Left ventricle myocardium superior (tissue), 1 donor: ENCODE data around the gene FRAT2. TPM values are rescaled to one million over a fixed set of nuclear protein-coding genes. Genes with fewer than 3 reads are reported as not detected.
"Not testable (repeated sequence)": the region's sequence is repeated elsewhere in the genome, so short reads cannot be mapped to it uniquely, and the experiment has no call there.

Experiments used
- ATAC-seq: fragments of 200-7000 bp; cut with Tn5 transposase; one replicate; pipeline ENCODE4 v1.9.1; 2020; ENCODE audit warnings: mild to moderate bottlenecking, moderate library complexity
- DNase-seq: peaks from one replicate; pipeline ENCODE4 v3.0.0-alpha.2; 2020
- intact Hi-C: fragments of 100-400 bp; cut with micrococcal nuclease; formaldehyde crosslinking; loops from one replicate; pipeline ENCODE4 v1.11.0; 2022
- total RNA-seq: library from RNA; stranded (reverse); fragmentation: NEBNext Ultra II Directional; extraction: Animal tissue kit (Norgen Biotek cat#: 25700); gene quantifications from one replicate; pipeline ENCODE4 v1.2.1, GENCODE V29; 2021
- donor health status: DM: no; HTN: yes; CAD: no; lungs with severe emphysema.

FRAT2 gene
- total RNA-seq, 1 donor from 2014 or later, result 9.0 TPM

GRCh38 chr10:97358781-97359180 is 24.3 kb upstream of the FRAT2 start:
- intact Hi-C loops, result no loop called here
- no peak for ATAC-seq
- no peak for DNase-seq

- intact Hi-C loops, result no loop called here
- ATAC-seq, result no peak
Measured at GRCh38 chr10:97358349-97358748, 23.8 kb upstream of the FRAT2 start.

GRCh38 chr10:97356918-97357317 is 22.4 kb upstream of the FRAT2 start:
- ATAC-seq (no peak), DNase-seq (no peak)
- intact Hi-C loops, result no loop called here

More at GRCh38 chr10:97358349-97358748, 23.8 kb upstream of the FRAT2 start:
- no peak for DNase-seq

GRCh38 chr10:97356318-97356914 is 21.9 kb upstream of the FRAT2 start:
- ATAC-seq (no peak), DNase-seq (no peak)
- intact Hi-C loops, result no loop called here

DNA sequence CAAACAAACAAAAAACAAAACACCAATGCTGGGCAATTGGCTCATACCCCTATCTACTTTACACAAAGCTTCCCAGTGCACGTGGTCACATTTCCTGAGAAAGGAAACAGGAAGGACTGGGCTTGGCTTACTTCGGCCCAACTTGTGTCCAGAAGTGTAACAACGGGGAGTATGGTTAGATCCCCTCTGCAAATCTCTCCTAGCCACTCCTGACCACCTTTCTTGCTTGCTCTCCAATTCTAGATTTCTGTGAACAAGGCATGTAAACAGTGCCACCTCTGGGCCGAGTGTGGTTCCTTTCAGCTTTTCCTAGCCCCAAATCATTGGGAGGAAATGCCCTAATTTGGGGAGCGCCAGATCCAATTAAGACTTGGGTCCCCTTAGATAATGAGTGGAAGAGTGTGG is 21.0 kb upstream of the FRAT2 start:
- intact Hi-C loops, result no loop called here
- DNase-seq (no peak), ATAC-seq (peak; percentile 62)

- DNase-seq (no peak), ATAC-seq (peak; percentile 22)
- intact Hi-C loops, result no loop called here
Measured at GRCh38 chr10:97353945-97354344, 19.4 kb upstream of the FRAT2 start.

DNA sequence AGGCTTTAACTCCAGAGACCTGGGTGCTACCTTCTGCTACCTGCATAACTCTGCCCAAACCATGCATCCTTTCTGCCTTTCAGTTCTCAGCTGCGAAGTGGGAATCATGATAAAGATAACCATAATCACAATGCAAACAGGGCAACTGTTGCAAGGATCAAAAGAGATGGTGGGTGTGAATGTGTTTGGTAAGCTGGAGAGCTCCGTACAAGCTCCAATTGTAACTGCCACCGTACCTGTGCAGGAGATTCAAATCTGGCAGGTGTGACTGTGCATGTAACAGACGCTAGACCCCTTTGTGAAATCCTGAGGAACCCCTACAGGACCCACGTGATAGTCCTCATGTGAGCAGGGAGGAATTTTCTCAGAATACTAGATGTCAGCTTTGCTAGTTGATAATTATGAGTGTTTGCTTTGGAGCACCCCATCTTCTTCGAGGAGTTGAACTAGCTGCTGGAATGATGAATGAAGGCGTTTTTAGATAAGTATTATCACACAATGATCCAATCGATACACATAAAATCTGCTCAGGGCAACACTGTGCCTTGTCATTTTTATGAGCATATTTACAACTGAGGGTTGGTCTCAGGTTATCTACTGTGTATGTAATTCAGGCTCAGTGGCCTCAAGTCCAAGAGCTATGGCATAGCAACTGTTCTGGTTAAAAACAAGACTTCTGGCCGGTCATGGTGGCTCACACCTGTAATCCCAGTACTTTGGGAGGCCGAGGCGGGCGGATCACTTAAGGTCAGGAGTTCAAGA is 15.4 kb upstream of the FRAT2 start:
- ATAC-seq, result no peak
- DNase-seq, result no peak
- intact Hi-C loops, result no loop called here

- intact Hi-C loops, result no loop called here
- no peak for ATAC-seq
Measured at GRCh38 chr10:97347317-97347716, 12.8 kb upstream of the FRAT2 start.

GRCh38 chr10:97343664-97344063 is 9.1 kb upstream of the FRAT2 start:
- DNase-seq, ATAC-seq, intact Hi-C loops: not testable (repeated sequence)

More at GRCh38 chr10:97347317-97347716, 12.8 kb upstream of the FRAT2 start:
- DNase-seq, result no peak

GRCh38 chr10:97341416-97341815 is 6.9 kb upstream of the FRAT2 start:
- intact Hi-C loops, result no loop called here
- DNase-seq, result no peak
- no peak for ATAC-seq

DNA sequence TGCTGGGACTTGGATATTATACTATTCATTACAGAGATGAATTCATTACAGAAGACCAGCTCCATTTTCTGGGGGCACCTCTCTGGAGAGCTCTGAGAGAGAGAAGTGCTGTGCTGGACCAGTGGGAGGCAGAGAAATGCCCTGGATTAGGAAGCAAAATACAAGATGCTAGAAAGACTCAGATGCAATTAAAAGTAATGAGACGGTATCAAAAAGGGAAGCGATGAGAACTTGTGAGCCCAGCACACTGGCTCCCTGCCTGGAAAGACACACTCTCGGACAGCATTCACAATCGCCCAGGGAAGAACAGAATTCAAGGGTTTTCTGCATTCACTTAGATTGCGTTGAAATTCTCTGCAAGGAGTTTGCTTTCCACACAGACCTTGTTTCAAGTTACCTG is 3.5 kb upstream of the FRAT2 start:
- no peak for DNase-seq
- ATAC-seq, result no peak
- intact Hi-C loops, result no loop called here

- ATAC-seq, result no peak
- no peak for DNase-seq
- intact Hi-C loops, result no loop called here
Measured at GRCh38 chr10:97336942-97337831, 2.7 kb upstream of the FRAT2 start.

DNA sequence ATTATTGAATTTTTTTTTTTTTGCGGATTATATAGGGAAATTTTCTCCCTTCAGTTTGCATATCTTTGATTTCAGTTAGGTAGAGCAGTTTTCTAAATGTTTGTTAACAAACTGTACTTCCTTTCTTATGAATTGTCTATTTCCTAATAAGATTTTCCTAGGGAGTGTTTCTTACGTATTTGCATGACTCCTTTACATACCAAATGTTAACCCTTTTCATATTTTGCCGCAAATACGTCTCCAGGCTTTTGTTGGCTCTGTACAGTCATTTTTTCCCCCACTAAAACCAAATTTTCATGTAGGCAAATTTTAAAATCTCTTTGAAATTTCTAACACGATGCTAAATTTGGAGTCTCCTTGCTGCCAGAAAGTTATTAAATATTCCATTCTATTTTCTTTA is 1.9 kb upstream of the FRAT2 start:
- DNase-seq, result no peak
- ATAC-seq, result no peak
- intact Hi-C loops, result no loop called here

DNA sequence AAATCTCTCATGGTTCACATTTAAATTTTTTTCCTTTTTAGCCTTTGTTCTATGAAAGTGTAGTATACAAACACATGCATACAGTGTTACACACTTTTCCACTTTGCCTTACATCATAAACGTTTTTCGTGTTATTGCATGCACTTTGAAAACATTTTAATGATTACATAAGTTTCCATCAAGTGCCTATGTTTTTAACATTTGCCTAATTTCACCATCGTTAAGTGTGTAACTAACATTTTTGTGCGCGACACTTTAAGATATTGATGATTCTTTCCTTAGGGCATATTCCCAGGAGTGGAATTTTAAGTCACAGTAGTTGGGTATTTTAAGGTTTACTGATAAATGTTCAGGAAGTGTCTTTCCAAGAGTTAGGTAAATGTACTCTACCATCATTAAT is 1.5 kb upstream of the FRAT2 start:
- ATAC-seq (no peak), DNase-seq (no peak)
- intact Hi-C loops, result no loop called here

GRCh38 chr10:97335188-97335619 is 675 bp upstream of the FRAT2 start:
- no peak for ATAC-seq
- intact Hi-C loops, result no loop called here
- DNase-seq, result peak; percentile 41

DNA sequence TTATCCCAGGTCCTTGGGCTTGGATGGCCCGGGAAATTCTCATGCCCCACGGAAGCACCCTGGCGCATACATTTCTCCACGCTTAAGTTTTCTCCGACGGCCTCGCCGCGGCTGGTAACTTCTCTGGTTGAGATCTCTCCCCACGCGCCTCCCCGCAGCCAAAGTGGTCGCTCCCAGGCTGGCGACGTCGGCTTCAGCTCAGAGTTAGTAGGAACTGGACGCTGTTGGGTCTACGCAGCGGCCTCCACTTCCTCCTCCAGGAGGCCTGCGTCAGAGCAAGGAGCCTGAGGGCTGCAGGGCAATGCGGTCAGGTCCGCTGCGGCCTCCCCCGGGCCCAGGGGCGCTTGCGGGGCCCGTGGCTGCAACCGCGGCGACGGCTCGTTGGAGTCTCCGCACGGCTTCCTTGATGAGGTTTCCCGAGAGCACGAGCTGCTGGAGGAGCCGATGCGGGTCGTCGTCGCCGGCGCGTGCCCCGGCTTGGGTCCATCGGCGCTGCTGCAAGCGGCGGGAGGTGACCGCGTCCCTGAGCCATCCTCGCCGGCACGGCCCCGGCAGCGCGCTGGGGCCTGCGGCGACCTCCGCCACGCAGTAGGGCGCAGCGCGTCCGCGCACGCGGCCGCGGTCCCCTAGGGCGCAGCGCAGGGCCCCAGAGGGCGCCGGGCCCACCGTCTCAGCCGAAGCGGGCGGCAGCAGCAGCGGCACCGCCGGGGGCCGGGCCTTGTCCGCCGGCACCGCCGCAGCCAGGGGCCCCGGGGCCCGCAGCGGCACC is 744 bp downstream of the FRAT2 start:
- intact Hi-C loops, result no loop called here
- DNase-seq (peak; percentile 72), ATAC-seq (peak; percentile 13)

- intact Hi-C loops, result no loop called here
- DNase-seq (no peak), ATAC-seq (no peak)
Measured at GRCh38 chr10:97333351-97333600, 1.3 kb downstream of the FRAT2 start.

DNA sequence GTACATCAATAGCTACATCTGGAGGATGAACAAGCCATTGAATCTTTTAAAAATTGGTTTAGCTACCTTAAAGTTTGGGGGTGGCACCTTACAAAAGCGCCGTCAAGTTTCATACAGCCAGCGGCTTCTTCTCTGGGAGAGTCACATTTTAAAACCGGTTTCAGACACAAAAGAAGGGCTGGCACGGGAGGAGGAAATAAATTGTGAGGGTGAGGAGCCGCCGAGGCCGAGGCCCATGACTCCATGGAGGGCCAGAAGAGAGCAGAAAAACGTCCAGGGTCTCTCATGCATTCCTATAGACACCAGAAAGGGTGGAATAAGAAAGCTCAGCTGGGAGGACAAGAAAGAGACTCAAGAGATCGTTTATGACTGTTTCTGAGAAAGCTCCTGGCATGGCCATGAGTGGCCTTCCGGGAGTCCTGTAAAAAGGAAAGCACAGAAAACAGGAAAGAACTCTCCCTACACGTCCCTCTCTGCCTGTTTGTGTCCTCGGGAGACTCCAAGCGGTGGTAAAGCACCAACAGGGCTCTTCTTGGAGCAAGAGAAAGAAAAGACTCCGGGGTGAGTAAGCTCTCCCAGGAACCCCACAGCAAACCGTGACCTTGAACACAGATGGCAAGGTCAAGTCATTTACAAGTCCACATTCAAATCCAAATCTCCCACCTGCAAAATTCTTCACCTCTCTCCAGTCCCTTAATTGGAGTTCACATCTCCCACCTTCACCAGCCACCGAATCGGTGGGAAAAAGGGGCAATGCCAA is 1.8 kb downstream of the FRAT2 start:
- DNase-seq, result no peak
- intact Hi-C loops, result no loop called here
- peak; percentile 42 for ATAC-seq

- DNase-seq, result no peak
- ATAC-seq, result no peak
- intact Hi-C loops, result no loop called here
Measured at GRCh38 chr10:97331153-97331703, 3.3 kb downstream of the FRAT2 start.
